Aorta (tissue), 5 donors: Measurements from ENCODE around the gene TGFB2. TPM values are rescaled to one million over a fixed set of nuclear protein-coding genes. Genes with fewer than 3 reads are reported as not detected.

Experiments
- ATAC-seq: fragments of 200-7000 bp; cut with Tn5 transposase; one replicate; pipeline ENCODE4 v1.9.1; 2022; ENCODE audit warnings: moderate library complexity; ENCODE audit not compliant: low FRiP score
- DNase-seq, 2 donors: peaks; one replicate each; pipeline ENCODE4 v3.0.0-alpha.2; 2020
- H3K27ac ChIP-seq, 2 donors: one replicate each; pipeline ENCODE4 v1.5.1; 2013; ENCODE audit warnings: low read length in 2 of 2, mild to moderate bottlenecking in 2 of 2, moderate library complexity in 2 of 2, control low read depth in 1 of 2, inconsistent platforms in 1 of 2, low read depth in 1 of 2
- H3K27me3 ChIP-seq, 2 donors: one replicate each; pipeline ENCODE4 v1.6.1; 2013; ENCODE audit warnings: control low read depth in 1 of 2, low read length in 1 of 2, mild to moderate bottlenecking in 1 of 2, moderate library complexity in 1 of 2; ENCODE audit not compliant: insufficient read depth in 2 of 2, control insufficient read depth in 1 of 2
- H3K36me3 ChIP-seq, 2 donors: one replicate each; pipeline ENCODE4 v1.6.1; 2013; ENCODE audit warnings: control low read depth in 1 of 2, low read length in 1 of 2, mild to moderate bottlenecking in 1 of 2; ENCODE audit not compliant: insufficient read depth in 2 of 2, control insufficient read depth in 1 of 2
- H3K4me1 ChIP-seq, 2 donors: one replicate each; pipeline ENCODE4 v1.6.1; 2013; ENCODE audit warnings: low read length in 2 of 2, control low read depth in 1 of 2, mild to moderate bottlenecking in 1 of 2, moderate library complexity in 1 of 2; ENCODE audit not compliant: insufficient read depth in 2 of 2, control insufficient read depth in 1 of 2
- H3K4me3 ChIP-seq, 2 donors: one replicate each; pipeline ENCODE4 v1.5.1; 2013; ENCODE audit warnings: low read length in 2 of 2, control low read depth in 1 of 2, mild to moderate bottlenecking in 1 of 2
- H3K9me3 ChIP-seq: one replicate; pipeline ENCODE4 v1.6.1; 2013; ENCODE audit warnings: mild to moderate bottlenecking, low read length; ENCODE audit not compliant: control insufficient read depth
- WGBS, 2 donors: extraction: QIAGEN DNeasy Blood & Tissue Kit; methylation state at CpG; one replicate each; pipeline ENCODE4 v1.1.7; 2013; 5-methylcytosine and 5-hydroxymethylcytosine counted together
- intact Hi-C, 2 donors: fragments of 100-400 bp; cut with DNase I; formaldehyde crosslinking; loops; one replicate each; pipeline versions ENCODE4 v1.14.2 to v1.15.0; 2022
- polyA plus RNA-seq, 2 donors: library from polyadenylated mRNA; stranded (reverse); fragments of 200-250 nt; gene quantifications; one replicate each; pipeline ENCODE4 v1.2.3, GENCODE V29; 2013
- total RNA-seq, 2 donors: library from RNA; stranded (reverse); fragmentation: NEBNext Ultra II Directional; extraction: Animal tissue kit (Norgen Biotek cat#: 25700); gene quantifications; one replicate each; pipeline ENCODE4 v1.2.1, GENCODE V29; 2021
- donor health status: healthy with polysubstance abuse.
- donor health status: Bipolar disorder and iron deficiency.
- donor health status: DM: no; HTN: no; CAD: no.
- donor health status: DM: no; HTN: no; CAD: no.
- donor health status: DM: yes; HTN: yes; CAD: no.

TGFB2 gene
- total and polyA plus RNA-seq, 4 donors: 2.2 to 18.0 (median 9.1) TPM

GRCh38 chr1:218394989-218395388 lies 49.9 kb downstream of the TGFB2 start:
- DNase-seq (no peak), ATAC-seq (peak; percentile 8)
- no peak overlapping the region for H3K27ac ChIP-seq
- no peaks in the 10 kb centered on the region for H3K27me3 ChIP-seq
- H3K4me3 ChIP-seq: no peak overlapping the region
- no peaks in the 10 kb centered on the region for H3K36me3 ChIP-seq
- H3K4me1 ChIP-seq: peaks cover 3% of the 10 kb centered on the region in 2 donors
- intact Hi-C loops: no loop called here
- no peaks in the 10 kb centered on the region for H3K9me3 ChIP-seq
- 87 to 89% methylated on average over 2 of the region's 2 CpGs for WGBS, 2 donors

GRCh38 chr1:218395916-218396315 lies 50.8 kb downstream of the TGFB2 start:
- H3K27me3 ChIP-seq: no peaks in the 10 kb centered on the region
- no peaks in the 10 kb centered on the region for H3K36me3 ChIP-seq
- WGBS, 2 donors: 89 to 97% methylated on average over 1 of the region's 1 CpG
- DNase-seq (no peak), ATAC-seq (no peak)
- intact Hi-C loops: no loop called here
- H3K27ac ChIP-seq: no peak overlapping the region
- H3K9me3 ChIP-seq: no peaks in the 10 kb centered on the region
- H3K4me1 ChIP-seq: peaks cover 0 to 3% of the 10 kb centered on the region in 2 donors
- H3K4me3 ChIP-seq: no peak overlapping the region

GRCh38 chr1:218397752-218398339 lies 52.7 kb downstream of the TGFB2 start:
- WGBS, 2 donors: 60 to 63% methylated on average over 8 of the region's 8 CpGs
- Histone ChIP-seq H3K4me3 (no peak overlapping the region), H3K27ac (no peak overlapping the region), H3K36me3 (no peaks in the 10 kb centered on the region), H3K4me1 (peaks cover 0 to 3% of the 10 kb centered on the region in 2 donors), H3K27me3 (no peaks in the 10 kb centered on the region), H3K9me3 (no peaks in the 10 kb centered on the region)
- ATAC-seq (no peak), DNase-seq (no peak)
- intact Hi-C loops: no loop called here

DNA sequence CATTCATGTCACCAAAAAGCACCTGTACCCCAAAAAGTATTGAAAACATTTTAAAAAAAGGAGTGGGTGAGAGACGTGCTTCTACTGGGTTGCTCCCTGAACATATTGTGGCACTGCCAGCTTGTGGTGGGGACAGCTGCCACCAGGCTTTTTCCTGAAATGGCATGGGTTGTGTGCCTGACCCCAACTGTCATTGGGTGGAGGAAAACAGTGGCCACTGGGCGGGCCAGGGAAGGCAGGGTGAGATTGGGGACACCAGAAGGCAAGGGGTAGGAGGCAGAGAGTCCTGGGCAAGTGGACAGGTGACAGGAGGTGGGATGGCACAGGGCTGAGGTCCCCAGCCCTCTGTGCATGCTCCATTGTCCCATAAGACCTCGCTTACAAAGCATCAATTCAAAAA lies 55.5 kb downstream of the TGFB2 start:
- H3K27ac ChIP-seq: no peak overlapping the region
- H3K27me3 ChIP-seq: no peaks in the 10 kb centered on the region
- H3K9me3 ChIP-seq: no peaks in the 10 kb centered on the region
- peaks cover 0 to 2% of the 10 kb centered on the region in 2 donors for H3K36me3 ChIP-seq
- no peak overlapping the region for H3K4me3 ChIP-seq
- no peaks in the 10 kb centered on the region for H3K4me1 ChIP-seq
- ATAC-seq (no peak), DNase-seq (no peak)
- WGBS, 2 donors: 88 to 91% methylated on average over 3 of the region's 3 CpGs
- intact Hi-C loops: loop anchor here in 1 of 2 donors (5.0 kb wide), 1 partner anchor 362 kb away; no protein-coding TSS in a partner anchor

- DNase-seq: no peak
- Histone ChIP-seq H3K4me1 (no peaks in the 10 kb centered on the region), H3K27me3 (no peaks in the 10 kb centered on the region), H3K4me3 (no peak overlapping the region), H3K27ac (no peak overlapping the region), H3K9me3 (no peaks in the 10 kb centered on the region), H3K36me3 (peaks cover 2 to 3% of the 10 kb centered on the region in 2 donors)
- ATAC-seq: no peak
- WGBS, 2 donors: 88 to 93% methylated on average over 12 of the region's 12 CpGs
- intact Hi-C loops: loop anchor here in 1 of 2 donors (5.0 kb wide), 1 partner anchor 361 kb away; no protein-coding TSS in a partner anchor
Measured at GRCh38 chr1:218401441-218401997, 56.4 kb downstream of the TGFB2 start.

GRCh38 chr1:218401998-218402785 lies 57.1 kb downstream of the TGFB2 start:
- H3K36me3 ChIP-seq: peaks cover 2 to 3% of the 10 kb centered on the region in 2 donors
- H3K27me3 ChIP-seq: no peaks in the 10 kb centered on the region
- no peak for DNase-seq
- no peak for ATAC-seq
- no peaks in the 10 kb centered on the region for H3K9me3 ChIP-seq
- no peak overlapping the region for H3K4me3 ChIP-seq
- H3K4me1 ChIP-seq: no peaks in the 10 kb centered on the region
- H3K27ac ChIP-seq: no peak overlapping the region
- intact Hi-C loops: loop anchor here in 1 of 2 donors (5.0 kb wide), 1 partner anchor 360 kb away; no protein-coding TSS in a partner anchor
- WGBS, 2 donors: 53 to 59% methylated on average over 8 of the region's 8 CpGs

- Histone ChIP-seq H3K36me3 (peaks cover 2 to 3% of the 10 kb centered on the region in 2 donors), H3K9me3 (no peaks in the 10 kb centered on the region), H3K4me1 (no peaks in the 10 kb centered on the region), H3K27me3 (no peaks in the 10 kb centered on the region), H3K27ac (no peak overlapping the region), H3K4me3 (no peak overlapping the region)
- ATAC-seq (no peak), DNase-seq (no peak)
- WGBS, 2 donors: 56 to 58% methylated on average over 7 of the region's 7 CpGs
- intact Hi-C loops: loop anchor here in 1 of 2 donors (5.0 kb wide), 1 partner anchor 360 kb away; no protein-coding TSS in a partner anchor
Measured at GRCh38 chr1:218402786-218403120, 57.6 kb downstream of the TGFB2 start.

- no peaks in the 10 kb centered on the region for H3K27me3 ChIP-seq
- DNase-seq: no peak
- no peak overlapping the region for H3K4me3 ChIP-seq
- no peaks in the 10 kb centered on the region for H3K4me1 ChIP-seq
- H3K9me3 ChIP-seq: no peaks in the 10 kb centered on the region
- intact Hi-C loops: loop anchor here in 1 of 2 donors (5.0 kb wide), 1 partner anchor 359 kb away; no protein-coding TSS in a partner anchor
- no peak for ATAC-seq
- WGBS, 2 donors: 33 to 36% methylated on average over 7 of the region's 7 CpGs
- no peak overlapping the region for H3K27ac ChIP-seq
- H3K36me3 ChIP-seq: peaks cover 2 to 3% of the 10 kb centered on the region in 2 donors
Measured at GRCh38 chr1:218403300-218403699, 58.2 kb downstream of the TGFB2 start.
